Measurements from ENCODE around the gene ACSF2.

ACSF2 gene

DNA sequence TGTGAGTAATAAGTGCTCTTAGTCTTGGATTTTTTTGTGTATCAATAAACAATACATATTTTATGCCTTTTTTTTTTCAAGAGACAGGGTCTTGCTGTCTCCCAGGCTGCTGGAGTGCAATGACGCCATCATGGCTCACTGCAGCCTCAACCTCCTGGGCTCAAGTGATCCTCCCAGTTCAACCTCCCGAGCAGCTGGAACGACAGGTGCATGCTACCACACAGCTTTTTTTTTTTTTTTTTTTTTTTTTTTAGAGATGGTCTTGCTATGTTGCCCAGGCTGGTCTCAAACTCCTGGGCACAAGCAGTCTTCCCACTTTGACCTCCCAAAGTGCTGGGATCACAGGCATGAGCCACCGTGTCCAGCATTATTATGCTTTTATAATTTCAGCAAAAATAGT lies 13.0 kb downstream of the ACSF2 start:
- peaks cover 33% of the 10 kb centered on the region for H3K79me2 ChIP-seq
- no peak overlapping the region for H2AFZ ChIP-seq
- no peaks in the 10 kb centered on the region for H3K27me3 ChIP-seq (ENCODE audit: control insufficient read depth, insufficient read depth, low read length)
- H3K27ac ChIP-seq, result no peak overlapping the region
- no peaks in the 10 kb centered on the region for H3K9me3 ChIP-seq (ENCODE audit: control insufficient read depth, low read length)
- TF ChIP-seq, protein P1, sequence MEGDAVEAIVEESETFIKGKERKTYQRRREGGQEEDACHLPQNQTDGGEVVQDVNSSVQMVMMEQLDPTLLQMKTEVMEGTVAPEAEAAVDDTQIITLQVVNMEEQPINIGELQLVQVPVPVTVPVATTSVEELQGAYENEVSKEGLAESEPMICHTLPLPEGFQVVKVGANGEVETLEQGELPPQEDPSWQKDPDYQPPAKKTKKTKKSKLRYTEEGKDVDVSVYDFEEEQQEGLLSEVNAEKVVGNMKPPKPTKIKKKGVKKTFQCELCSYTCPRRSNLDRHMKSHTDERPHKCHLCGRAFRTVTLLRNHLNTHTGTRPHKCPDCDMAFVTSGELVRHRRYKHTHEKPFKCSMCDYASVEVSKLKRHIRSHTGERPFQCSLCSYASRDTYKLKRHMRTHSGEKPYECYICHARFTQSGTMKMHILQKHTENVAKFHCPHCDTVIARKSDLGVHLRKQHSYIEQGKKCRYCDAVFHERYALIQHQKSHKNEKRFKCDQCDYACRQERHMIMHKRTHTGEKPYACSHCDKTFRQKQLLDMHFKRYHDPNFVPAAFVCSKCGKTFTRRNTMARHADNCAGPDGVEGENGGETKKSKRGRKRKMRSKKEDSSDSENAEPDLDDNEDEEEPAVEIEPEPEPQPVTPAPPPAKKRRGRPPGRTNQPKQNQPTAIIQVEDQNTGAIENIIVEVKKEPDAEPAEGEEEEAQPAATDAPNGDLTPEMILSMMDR (IDR thresholded peaks at IDR 0.05), result no peak
- H3K4me1 ChIP-seq, result peaks cover 13% of the 10 kb centered on the region
- H3K36me3 ChIP-seq (ENCODE audit: control insufficient read depth, insufficient read depth, low read length), result no peaks in the 10 kb centered on the region
- H3K4me3 ChIP-seq (ENCODE audit: low read depth, low read length), result no peak overlapping the region
- H3K9ac ChIP-seq, result no peak overlapping the region
- no peak overlapping the region for H3K4me2 ChIP-seq (ENCODE audit: low read length)

DNA sequence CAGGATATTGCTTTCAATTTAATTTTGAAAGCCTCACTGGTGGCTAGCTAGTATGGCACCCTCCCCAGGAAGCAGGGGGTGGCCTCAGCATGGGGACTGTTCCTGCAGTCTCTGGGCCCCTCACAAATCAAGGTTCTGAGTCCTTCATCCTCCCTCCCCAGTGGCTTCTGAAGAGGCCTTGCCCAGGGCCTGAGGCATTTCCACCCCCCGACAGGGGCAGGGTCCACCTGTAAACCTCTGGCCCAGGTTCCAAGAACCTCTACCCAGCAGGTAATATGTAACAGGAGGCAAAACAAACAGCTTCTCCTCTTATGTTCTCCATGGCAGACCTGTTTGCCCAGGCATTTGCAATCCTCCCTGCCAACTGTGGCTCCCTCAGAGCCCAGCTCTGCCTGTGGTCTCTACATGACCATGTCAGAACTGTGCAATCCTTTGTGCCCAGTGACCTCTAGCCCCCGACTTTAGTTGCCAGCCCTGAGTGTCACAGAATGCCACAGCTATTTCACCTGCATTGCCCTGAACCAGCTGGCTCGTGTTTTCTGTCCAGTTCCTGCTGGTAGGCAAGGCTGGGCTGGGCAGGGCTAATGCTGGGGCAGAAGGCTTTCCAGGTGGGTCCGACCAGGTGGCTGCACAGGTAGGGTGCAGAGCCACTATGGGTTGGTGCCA lies 14.3 kb downstream of the ACSF2 start:
- TF ChIP-seq, protein P1 (IDR thresholded peaks at IDR 0.05), result no peak
- Histone ChIP-seq H3K4me1 (peaks cover 13% of the 10 kb centered on the region), H3K4me2 (ENCODE audit: low read length) (no peak overlapping the region), H3K79me2 (peaks cover 33% of the 10 kb centered on the region), H3K27ac (peak overlapping the region; percentile 39), H3K9ac (no peak overlapping the region), H2AFZ (peak overlapping the region; percentile 27), H3K9me3 (ENCODE audit: control insufficient read depth, low read length) (no peaks in the 10 kb centered on the region), H3K36me3 (ENCODE audit: control insufficient read depth, insufficient read depth, low read length) (no peaks in the 10 kb centered on the region), H3K4me3 (ENCODE audit: low read depth, low read length) (no peak overlapping the region), H3K27me3 (ENCODE audit: control insufficient read depth, insufficient read depth, low read length) (no peaks in the 10 kb centered on the region)

DNA sequence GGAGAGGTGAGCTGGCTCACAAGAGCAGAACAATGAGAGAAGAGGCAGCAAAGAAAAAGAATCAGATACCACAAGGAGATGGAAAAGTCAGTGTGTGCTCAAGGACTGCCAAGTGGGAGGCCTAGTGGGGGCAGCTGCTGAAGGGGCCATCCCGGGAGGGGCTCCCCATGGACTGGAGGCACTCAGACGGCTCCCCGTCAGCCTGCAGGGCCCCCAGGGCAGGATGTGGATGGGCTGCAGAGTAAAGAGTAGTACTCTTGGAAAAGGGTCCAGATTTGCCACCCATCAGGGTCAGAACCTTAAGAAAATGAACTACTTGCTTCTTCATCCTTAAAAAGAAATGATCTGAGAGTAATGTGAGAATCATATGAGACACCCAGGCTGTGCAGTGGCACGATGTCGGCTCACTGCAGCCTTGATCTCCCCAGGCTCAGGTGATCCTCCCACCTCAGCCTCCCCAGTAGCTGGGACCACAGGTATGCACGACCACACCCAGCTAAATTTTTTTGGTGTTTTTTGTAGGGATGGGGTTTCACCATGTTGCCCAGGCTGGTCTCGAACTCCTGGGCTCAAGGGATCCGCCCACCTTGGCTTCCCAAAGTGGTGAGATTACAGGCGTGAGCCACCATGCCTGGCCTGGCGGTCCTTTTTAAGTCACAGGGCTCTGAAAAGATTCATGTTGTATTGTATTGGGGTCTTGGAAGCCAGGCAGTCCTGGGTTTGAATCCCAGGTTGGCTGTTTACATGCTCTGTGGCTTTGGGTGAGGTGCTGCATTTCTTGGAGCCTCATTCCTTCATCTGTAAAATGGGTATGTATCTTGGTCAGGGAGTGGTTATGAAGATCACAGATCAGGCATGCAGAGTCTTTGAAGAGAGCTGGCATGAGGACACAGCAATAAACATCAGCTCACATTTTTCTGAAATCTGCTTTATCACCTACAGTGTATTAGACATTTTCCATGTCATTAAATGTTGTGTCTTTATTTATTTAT lies 15.1 kb downstream of the ACSF2 start:
- no peak overlapping the region for H3K4me2 ChIP-seq (ENCODE audit: low read length)
- TF ChIP-seq, protein P1 (IDR thresholded peaks at IDR 0.05), result no peak
- H3K27me3 ChIP-seq (ENCODE audit: control insufficient read depth, insufficient read depth, low read length), result no peaks in the 10 kb centered on the region
- peaks cover 13% of the 10 kb centered on the region for H3K4me1 ChIP-seq
- H3K79me2 ChIP-seq, result peaks cover 29% of the 10 kb centered on the region
- no peak overlapping the region for H3K4me3 ChIP-seq (ENCODE audit: low read depth, low read length)
- H3K27ac ChIP-seq, result peak overlapping the region; percentile 39
- H2AFZ ChIP-seq, result no peak overlapping the region
- H3K36me3 ChIP-seq (ENCODE audit: control insufficient read depth, insufficient read depth, low read length), result no peaks in the 10 kb centered on the region
- H3K9me3 ChIP-seq (ENCODE audit: control insufficient read depth, low read length), result no peaks in the 10 kb centered on the region
- H3K9ac ChIP-seq, result no peak overlapping the region

DNA sequence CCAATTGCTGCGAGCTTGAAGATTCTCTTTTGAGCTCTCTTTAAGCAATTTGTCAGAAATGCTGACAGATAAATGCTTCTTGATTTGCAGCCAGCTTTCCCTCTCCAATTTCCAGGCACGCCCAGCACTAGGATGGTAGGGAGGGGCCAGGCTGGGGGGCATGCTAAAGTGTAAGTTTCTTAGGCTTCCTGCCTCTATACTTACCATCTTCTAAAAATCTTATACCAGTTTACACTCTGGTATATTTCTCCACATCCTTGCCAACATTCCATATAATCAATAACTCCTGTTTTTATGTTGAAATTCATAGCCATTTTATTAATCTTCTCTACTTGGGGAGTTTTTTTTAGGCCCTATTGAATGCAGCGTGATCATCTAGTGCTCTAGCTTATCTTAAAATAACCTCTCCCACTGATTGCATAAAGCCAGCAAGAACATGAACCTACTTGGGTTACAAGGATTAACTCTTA lies 17.5 kb downstream of the ACSF2 start:
- Histone ChIP-seq H3K9ac (no peak overlapping the region), H3K79me2 (peaks cover 20% of the 10 kb centered on the region), H3K4me3 (ENCODE audit: low read depth, low read length) (no peak overlapping the region)

More for the DNA sequence above, 17.5 kb downstream of the ACSF2 start:
- H2AFZ ChIP-seq, result peak overlapping the region; percentile 14
- no peaks in the 10 kb centered on the region for H3K36me3 ChIP-seq (ENCODE audit: control insufficient read depth, insufficient read depth, low read length)
- TF ChIP-seq, protein P1 (IDR thresholded peaks at IDR 0.05), result no peak
- no peaks in the 10 kb centered on the region for H3K9me3 ChIP-seq (ENCODE audit: control insufficient read depth, low read length)
- H3K27ac ChIP-seq, result peak overlapping the region; percentile 65
- H3K4me2 ChIP-seq (ENCODE audit: low read length), result peak overlapping the region; percentile 20
- peaks cover 13% of the 10 kb centered on the region for H3K4me1 ChIP-seq
- H3K27me3 ChIP-seq (ENCODE audit: control insufficient read depth, insufficient read depth, low read length), result no peaks in the 10 kb centered on the region

All from parathyroid adenoma (tissue), 2 donors.